WTC11 (cell line): ENCODE results near the gene UNC93A. TPM values are rescaled to one million over a fixed set of nuclear protein-coding genes. Genes with fewer than 3 reads are reported as not detected.

Experiments used
- ATAC-seq: fragments of 200-7000 bp; cut with Tn5 transposase; 2 replicates; pipeline ENCODE4 v1.10.0; 2021; ENCODE audit warnings: mild to moderate bottlenecking, moderate library complexity
- CTCF ChIA-PET: fragments of 300-600 bp; sonication (Branson Sonifier 250); formaldehyde crosslinking; loops from one replicate; lab custom pipeline; 2021; ENCODE audit warnings: antibody characterized with exemption; lab: Charles Lee
- POLR2A ChIA-PET: fragments of 350-600 bp; sonication (Branson Sonifier 250); formaldehyde crosslinking; loops from one replicate; lab custom pipeline; 2021; ENCODE audit warnings: antibody characterized with exemption; lab: Charles Lee
- DNase-seq: peaks from one replicate; pipeline ENCODE4 v3.0.0; 2021; ENCODE audit warnings: low spot score
- H3K27ac Mint-ChIP-seq: 2 replicates; pipeline ENCODE4 v1.8.0; 2021; ENCODE audit warnings: mixed read lengths
- H3K27me3 Mint-ChIP-seq: 2 replicates; pipeline ENCODE4 v1.8.0; 2021; ENCODE audit warnings: low read depth, mild to moderate bottlenecking, moderate library complexity, mixed read lengths
- H3K36me3 Mint-ChIP-seq: 2 replicates; pipeline ENCODE4 v1.8.0; 2021; ENCODE audit warnings: mixed read lengths
- H3K4me1 Mint-ChIP-seq: 2 replicates; pipeline ENCODE4 v1.8.0; 2022; ENCODE audit warnings: mixed read lengths
- H3K4me3 Mint-ChIP-seq: 2 replicates; pipeline ENCODE4 v1.8.0; 2021; ENCODE audit warnings: mild to moderate bottlenecking, moderate library complexity, mixed read lengths
- H3K9me3 Mint-ChIP-seq: 2 replicates; pipeline ENCODE4 v1.8.0; 2021; ENCODE audit warnings: mixed read lengths
- CREB1 ChIP-seq: sonication (generic); formaldehyde crosslinking; IDR thresholded peaks from 2 replicates; pipeline ENCODE4 v1.8.0; 2023; ENCODE audit warnings: mild to moderate bottlenecking, missing genetic modification reagents
- CREM ChIP-seq: sonication (generic); formaldehyde crosslinking; IDR thresholded peaks from 2 replicates; pipeline ENCODE4 v1.8.1; 2022; ENCODE audit warnings: mild to moderate bottlenecking, missing genetic modification reagents, moderate library complexity
- E2F1 ChIP-seq: sonication (generic); formaldehyde crosslinking; IDR thresholded peaks from 2 replicates; pipeline ENCODE4 v1.8.0; 2022; ENCODE audit warnings: mild to moderate bottlenecking, missing genetic modification reagents
- E2F5 ChIP-seq: sonication (generic); formaldehyde crosslinking; IDR thresholded peaks from 2 replicates; pipeline ENCODE4 v1.8.1; 2022; ENCODE audit warnings: mild to moderate bottlenecking, moderate library complexity, missing genetic modification reagents
- ELF4 ChIP-seq: sonication (generic); formaldehyde crosslinking; IDR thresholded peaks from 2 replicates; pipeline ENCODE4 v1.8.1; 2022; ENCODE audit warnings: low read depth, mild to moderate bottlenecking, moderate library complexity, missing genetic modification reagents
- FOXJ3 ChIP-seq: sonication (generic); formaldehyde crosslinking; IDR thresholded peaks from 2 replicates; pipeline ENCODE4 v1.9.0; 2021; ENCODE audit warnings: missing genetic modification reagents, mild to moderate bottlenecking, borderline replicate concordance
- FOXK1 ChIP-seq: sonication (generic); formaldehyde crosslinking; IDR thresholded peaks from 2 replicates; pipeline ENCODE4 v1.8.0; 2022; ENCODE audit warnings: mild to moderate bottlenecking, moderate library complexity, missing genetic modification reagents
- JUN ChIP-seq: sonication (generic); formaldehyde crosslinking; IDR thresholded peaks from 2 replicates; pipeline ENCODE4 v1.8.0; 2023; ENCODE audit warnings: mild to moderate bottlenecking, missing genetic modification reagents
- NR1H2 ChIP-seq: sonication (generic); formaldehyde crosslinking; IDR thresholded peaks from 2 replicates; pipeline ENCODE4 v1.9.0; 2021; ENCODE audit warnings: mild to moderate bottlenecking, moderate library complexity, missing genetic modification reagents
- OVOL2 ChIP-seq: fragments of 250-450 bp; sonication (Bioruptor Pico); IDR thresholded peaks from 2 replicates; pipeline ENCODE4 v1.9.0; 2021; ENCODE audit warnings: mild to moderate bottlenecking, borderline replicate concordance
- RORB ChIP-seq: fragments of 250-450 bp; sonication (Bioruptor Pico); IDR thresholded peaks from 2 replicates; pipeline ENCODE4 v1.9.0; 2021; ENCODE audit warnings: mild to moderate bottlenecking
- STAT6 ChIP-seq: sonication (generic); formaldehyde crosslinking; conservative IDR thresholded peaks from 2 replicates; pipeline ENCODE4 v1.8.1; 2023; ENCODE audit warnings: mild to moderate bottlenecking, low read depth, missing genetic modification reagents, moderate library complexity
- TCF7 ChIP-seq: sonication (generic); formaldehyde crosslinking; IDR thresholded peaks from 2 replicates; pipeline ENCODE4 v1.8.0; 2022; ENCODE audit warnings: mild to moderate bottlenecking, low read depth, missing genetic modification reagents, moderate library complexity
- ZNF232 ChIP-seq: sonication (generic); formaldehyde crosslinking; IDR thresholded peaks from 2 replicates; pipeline ENCODE4 v1.8.0; 2022; ENCODE audit warnings: mild to moderate bottlenecking, missing genetic modification reagents
- ZNF396 ChIP-seq: fragments of 250-450 bp; sonication (Bioruptor Pico); IDR thresholded peaks from 2 replicates; pipeline ENCODE4 v1.8.0; 2021; ENCODE audit warnings: mild to moderate bottlenecking, moderate library complexity, borderline replicate concordance
- ZNF671 ChIP-seq: fragments of 250-450 bp; sonication (Bioruptor Pico); IDR thresholded peaks from 2 replicates; pipeline ENCODE4 v1.8.0; 2021; ENCODE audit warnings: mild to moderate bottlenecking
- ZSCAN18 ChIP-seq: fragments of 250-450 bp; sonication (Bioruptor Pico); IDR thresholded peaks from 2 replicates; pipeline ENCODE4 v2.1.2; 2022; ENCODE audit warnings: mild to moderate bottlenecking, moderate library complexity
- total RNA-seq: library from RNA; stranded (reverse); gene quantifications from 3 replicates; pipeline ENCODE4 v1.2.3, GENCODE V29; 2021
- TF ChIP-seq, protein P1 (sequence below): sonication (generic); formaldehyde crosslinking; IDR thresholded peaks from 2 replicates; pipeline ENCODE4 v1.8.1; 2023; ENCODE audit warnings: mild to moderate bottlenecking, missing genetic modification reagents, moderate library complexity
- TF ChIP-seq, protein P2 (sequence below): sonication (generic); formaldehyde crosslinking; IDR thresholded peaks from 2 replicates; pipeline ENCODE4 v1.8.0; 2022; ENCODE audit warnings: mild to moderate bottlenecking, missing genetic modification reagents
- TF ChIP-seq, protein P3 (sequence below): fragments of 250-450 bp; sonication (Bioruptor Pico); IDR thresholded peaks from 2 replicates; pipeline ENCODE4 v1.8.0; 2021; ENCODE audit warnings: mild to moderate bottlenecking

UNC93A gene
- total RNA-seq, 1 experiment from 2014 or later = 0.70 TPM

DNA sequence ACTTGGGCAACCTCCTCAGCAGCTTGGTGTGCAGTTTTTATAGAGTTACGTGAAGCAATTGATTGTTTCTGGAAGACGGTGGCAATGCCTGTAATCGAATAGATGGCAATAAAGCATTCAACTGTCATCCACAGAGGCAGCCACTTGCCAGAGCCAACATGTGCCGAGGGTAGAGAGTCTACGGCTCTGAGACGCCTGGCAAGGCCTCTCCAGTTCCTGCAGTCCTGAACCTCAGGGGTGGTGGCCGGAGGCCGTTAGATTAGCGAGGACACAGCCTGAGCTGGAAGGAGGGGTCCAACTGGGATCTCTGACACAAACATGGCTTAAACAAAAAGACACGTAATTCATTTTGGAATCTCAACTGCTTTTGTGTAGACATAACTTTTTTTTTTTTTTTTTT, 33.0 kb downstream of the UNC93A start:
- Mint-ChIP-seq H3K9me3 (peaks cover 30% of the 10 kb centered on the region), H3K4me1 (peaks cover 4% of the 10 kb centered on the region), H3K4me3 (no peak overlapping the region), H3K27ac (no peak overlapping the region), H3K36me3 (peaks cover 19% of the 10 kb centered on the region)
- ChIA-PET POLR2A (no interaction called here), CTCF (no interaction called here)
- no peak for ATAC-seq
- DNase-seq = no peak
- no peak for TF ChIP-seq STAT6
- no peak for TF ChIP-seq CREM
- TF ChIP-seq RORB (CRISPR knock-in tag) = no peak
- TF ChIP-seq ZNF671 (CRISPR knock-in tag) = no peak
- TF ChIP-seq ELF4 (CRISPR knock-in tag) = no peak
- TF ChIP-seq E2F5 = no peak
- TF ChIP-seq, protein P1, sequence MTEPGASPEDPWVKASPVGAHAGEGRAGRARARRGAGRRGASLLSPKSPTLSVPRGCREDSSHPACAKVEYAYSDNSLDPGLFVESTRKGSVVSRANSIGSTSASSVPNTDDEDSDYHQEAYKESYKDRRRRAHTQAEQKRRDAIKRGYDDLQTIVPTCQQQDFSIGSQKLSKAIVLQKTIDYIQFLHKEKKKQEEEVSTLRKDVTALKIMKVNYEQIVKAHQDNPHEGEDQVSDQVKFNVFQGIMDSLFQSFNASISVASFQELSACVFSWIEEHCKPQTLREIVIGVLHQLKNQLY (CRISPR knock-in tag) = no peak
- no peak for TF ChIP-seq ZNF396
- TF ChIP-seq TCF7 (CRISPR knock-in tag) = no peak
- TF ChIP-seq FOXK1 (CRISPR knock-in tag) = no peak
- TF ChIP-seq ZSCAN18 = no peak
- no peak for TF ChIP-seq E2F1
- TF ChIP-seq JUN (CRISPR knock-in tag) = no peak
- TF ChIP-seq OVOL2 (CRISPR knock-in tag) = no peak
- TF ChIP-seq, protein P2, sequence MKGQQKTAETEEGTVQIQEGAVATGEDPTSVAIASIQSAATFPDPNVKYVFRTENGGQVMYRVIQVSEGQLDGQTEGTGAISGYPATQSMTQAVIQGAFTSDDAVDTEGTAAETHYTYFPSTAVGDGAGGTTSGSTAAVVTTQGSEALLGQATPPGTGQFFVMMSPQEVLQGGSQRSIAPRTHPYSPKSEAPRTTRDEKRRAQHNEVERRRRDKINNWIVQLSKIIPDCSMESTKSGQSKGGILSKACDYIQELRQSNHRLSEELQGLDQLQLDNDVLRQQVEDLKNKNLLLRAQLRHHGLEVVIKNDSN = no peak
- TF ChIP-seq, all 79 proteins: peak for 0
- H3K27me3 Mint-ChIP-seq = peaks cover 6% of the 10 kb centered on the region

GRCh38 chr6:167325766-167326165, 34.7 kb downstream of the UNC93A start:
- Mint-ChIP-seq H3K9me3 (peaks cover 30% of the 10 kb centered on the region), H3K27ac (no peak overlapping the region), H3K4me1 (peaks cover 4% of the 10 kb centered on the region), H3K4me3 (no peak overlapping the region), H3K27me3 (peaks cover 6% of the 10 kb centered on the region), H3K36me3 (peaks cover 19% of the 10 kb centered on the region)
- DNase-seq (no peak), ATAC-seq (no peak)
- no peak for TF ChIP-seq NR1H2
- TF ChIP-seq ZNF232 (CRISPR knock-in tag) = no peak
- no peak for TF ChIP-seq FOXK1 (CRISPR knock-in tag)
- TF ChIP-seq CREB1 = no peak
- TF ChIP-seq FOXJ3 (CRISPR knock-in tag) = no peak
- TF ChIP-seq CREM = no peak
- TF ChIP-seq, protein P3, sequence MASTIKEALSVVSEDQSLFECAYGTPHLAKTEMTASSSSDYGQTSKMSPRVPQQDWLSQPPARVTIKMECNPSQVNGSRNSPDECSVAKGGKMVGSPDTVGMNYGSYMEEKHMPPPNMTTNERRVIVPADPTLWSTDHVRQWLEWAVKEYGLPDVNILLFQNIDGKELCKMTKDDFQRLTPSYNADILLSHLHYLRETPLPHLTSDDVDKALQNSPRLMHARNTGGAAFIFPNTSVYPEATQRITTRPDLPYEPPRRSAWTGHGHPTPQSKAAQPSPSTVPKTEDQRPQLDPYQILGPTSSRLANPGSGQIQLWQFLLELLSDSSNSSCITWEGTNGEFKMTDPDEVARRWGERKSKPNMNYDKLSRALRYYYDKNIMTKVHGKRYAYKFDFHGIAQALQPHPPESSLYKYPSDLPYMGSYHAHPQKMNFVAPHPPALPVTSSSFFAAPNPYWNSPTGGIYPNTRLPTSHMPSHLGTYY (CRISPR knock-in tag) = no peak
- TF ChIP-seq, protein P2 = no peak
- ChIA-PET POLR2A (no interaction called here), CTCF (no interaction called here)
